HCT116 (cell line): ENCODE measurements around the gene SLC34A1. TPM values are rescaled to one million over a fixed set of nuclear protein-coding genes. Genes with fewer than 3 reads are reported as not detected.

Source experiments
- ATAC-seq: fragments of 200-7000 bp; cut with Tn5 transposase; 2 replicates; pipeline ENCODE4 v1.9.1; 2020; ENCODE audit warnings: mild to moderate bottlenecking, moderate library complexity
- BruUV-seq: library from RNA; stranded (reverse); fragments of 400-500 nt; replicated peaks from 2 replicates; lab custom pipeline; 2021; lab: Mats Ljungman, UMichigan
- CTCF ChIA-PET: fragments of 300-600 bp; sonication (Branson Sonifier 250); formaldehyde crosslinking; loops from one replicate; lab custom pipeline; 2021; ENCODE audit warnings: antibody characterized with exemption; lab: Charles Lee
- POLR2A ChIA-PET: fragments of 300-600, 350-600 bp; sonication (Branson Sonifier 250); formaldehyde crosslinking; loops from one replicate; lab custom pipeline; 2021; ENCODE audit warnings: antibody characterized with exemption; lab: Charles Lee
- RAD21 ChIA-PET, 2 experiments: fragments of 300-600 bp; sonication (Branson Sonifier 250); formaldehyde crosslinking; loops; one replicate each; lab custom pipeline; 2023; ENCODE audit warnings: low total read pairs in 2 of 2; ENCODE audit not compliant: uncharacterized antibody in 2 of 2, unreplicated experiment in 2 of 2, low non-redundant PET in 1 of 2; lab: Charles Lee
- DNase-seq: peaks from one replicate; pipeline ENCODE4 v3.0.0-alpha.2; 2010; ENCODE audit warnings: low read depth, low spot score
- H2AFZ ChIP-seq: fragments of 200-600 bp; shearing (Covaris generic), sonication (generic); 2 replicates; pipeline ENCODE4 v1.6.1; 2017; ENCODE audit warnings: low read depth, mixed run types, mixed read lengths, antibody characterized with exemption, low read length; ENCODE audit not compliant: poor library complexity, severe bottlenecking
- H3K27ac ChIP-seq: 2 replicates; pipeline ENCODE4 v1.5.1; 2012; ENCODE audit warnings: low read depth, low read length
- H3K27me3 ChIP-seq: fragments of 200-600 bp; sonication (generic); 2 replicates; pipeline ENCODE4 v1.6.1; 2016; ENCODE audit warnings: mixed run types, low read length, mixed read lengths; ENCODE audit not compliant: insufficient read depth
- H3K36me3 ChIP-seq, 2 experiments: fragments of 200-500 bp in 1 of 2; fragments of 200-600 bp in 1 of 2; sonication (Bioruptor generic) in 1 of 2; sonication (generic) in 1 of 2; 2 replicates each; pipeline versions ENCODE4 v1.5.1 to v1.6.1; 2014 to 2016; ENCODE audit warnings: low read length in 2 of 2, inconsistent platforms in 1 of 2, mixed read lengths in 1 of 2, mixed run types in 1 of 2; ENCODE audit not compliant: insufficient read depth in 2 of 2, control insufficient read depth in 1 of 2
- H3K4me1 ChIP-seq, 2 experiments: fragments of 200-600 bp in 1 of 2; sonication (generic) in 1 of 2; 2 replicates each; pipeline versions ENCODE4 v1.5.1 to v1.6.1; 2012 to 2017; ENCODE audit warnings: low read length in 2 of 2, inconsistent platforms in 1 of 2, mild to moderate bottlenecking in 1 of 2, mixed read lengths in 1 of 2, mixed run types in 1 of 2, moderate library complexity in 1 of 2; ENCODE audit not compliant: insufficient read depth in 2 of 2, control insufficient read depth in 1 of 2
- H3K4me2 ChIP-seq: fragments of 200-600 bp; sonication (generic); 2 replicates; pipeline ENCODE4 v1.6.1; 2017; ENCODE audit warnings: mixed run types, low read length, mixed read lengths
- H3K4me3 ChIP-seq, 2 experiments: fragments of 200-600 bp in 1 of 2; sonication (generic) in 1 of 2; replicated peaks in 1 of 2; 2 replicates each; pipeline ENCODE4 v1.5.1; 2011 to 2016; ENCODE audit warnings: low read length in 2 of 2, control low read depth in 1 of 2, low read depth in 1 of 2, mild to moderate bottlenecking in 1 of 2, mixed read lengths in 1 of 2, mixed run types in 1 of 2
- H3K79me2 ChIP-seq: fragments of 200-600 bp; sonication (generic); 2 replicates; pipeline ENCODE4 v1.6.1; 2017; ENCODE audit warnings: mild to moderate bottlenecking, mixed run types, low read length, moderate library complexity, mixed read lengths; ENCODE audit not compliant: insufficient read depth
- H3K9ac ChIP-seq: fragments of 200-600 bp; sonication (generic); 2 replicates; pipeline ENCODE4 v1.6.1; 2016; ENCODE audit warnings: low read length, mixed read lengths
- H3K9me2 ChIP-seq: fragments of 200-600 bp; sonication (generic), shearing (Covaris generic); 2 replicates; pipeline ENCODE4 v1.6.1; 2017; ENCODE audit warnings: mixed run types, mild to moderate bottlenecking, moderate library complexity; ENCODE audit not compliant: insufficient read depth
- H3K9me3 ChIP-seq, 2 experiments: fragments of 200-500 bp in 1 of 2; fragments of 200-600 bp in 1 of 2; sonication (Bioruptor generic) in 1 of 2; sonication (generic) in 1 of 2; 2 replicates each; pipeline ENCODE4 v1.6.1; 2014 to 2017; ENCODE audit warnings: low read length in 2 of 2, mixed read lengths in 2 of 2, inconsistent platforms in 1 of 2, low read depth in 1 of 2, mild to moderate bottlenecking in 1 of 2, mixed run types in 1 of 2, moderate library complexity in 1 of 2; ENCODE audit not compliant: control insufficient read depth in 1 of 2, insufficient read depth in 1 of 2
- H4K20me1 ChIP-seq: fragments of 200-600 bp; sonication (generic), shearing (Covaris generic); 2 replicates; pipeline ENCODE4 v1.6.1; 2017; ENCODE audit warnings: mixed run types, mild to moderate bottlenecking, moderate library complexity; ENCODE audit not compliant: insufficient read depth
- ATF3 ChIP-seq: IDR thresholded peaks from 2 replicates; pipeline ENCODE4 v1.6.1; 2012
- EGR1 ChIP-seq: IDR thresholded peaks from 2 replicates; pipeline ENCODE4 v1.6.1; 2012; ENCODE audit warnings: low read depth
- ELF1 ChIP-seq: IDR thresholded peaks from 2 replicates; pipeline ENCODE4 v1.6.1; 2012; ENCODE audit warnings: low read depth, borderline replicate concordance
- EZH2 ChIP-seq: fragments of 200-600 bp; sonication (generic); IDR thresholded peaks from 2 replicates; pipeline ENCODE4 v1.6.1; 2017; ENCODE audit warnings: antibody characterized with exemption, mixed run types
- EZH2phosphoT487 ChIP-seq: fragments of 200-600 bp; IDR thresholded peaks from 2 replicates; pipeline ENCODE4 v1.6.1; 2018; ENCODE audit warnings: antibody characterized with exemption, borderline replicate concordance
- FOSL1 ChIP-seq: IDR thresholded peaks from 2 replicates; pipeline ENCODE4 v1.6.1; 2012; ENCODE audit warnings: low read depth
- JUND ChIP-seq: IDR thresholded peaks from 2 replicates; pipeline ENCODE4 v1.6.1; 2012
- POLR2A ChIP-seq: IDR thresholded peaks from 2 replicates; pipeline ENCODE4 v1.7.0; 2011; ENCODE audit warnings: borderline replicate concordance; ENCODE audit not compliant: insufficient read depth, insufficient read length; ENCODE audit errors: extremely low read depth
- POLR2AphosphoS5 ChIP-seq: IDR thresholded peaks from 2 replicates; pipeline ENCODE4 v1.6.1; 2011; ENCODE audit warnings: mild to moderate bottlenecking, low read depth, low read length, moderate library complexity
- SRF ChIP-seq: IDR thresholded peaks from 2 replicates; pipeline ENCODE4 v1.6.1; 2012; ENCODE audit warnings: low read depth
- YY1 ChIP-seq: IDR thresholded peaks from 2 replicates; pipeline ENCODE4 v1.6.1; 2011; ENCODE audit warnings: low read length, low read depth, moderate library complexity, mild to moderate bottlenecking; ENCODE audit not compliant: insufficient replicate concordance; ENCODE audit errors: extremely low read depth
- intact Hi-C: fragments of 100-400 bp; cut with micrococcal nuclease; formaldehyde crosslinking; loops from 2 replicates; pipeline ENCODE4 v1.10.0; 2022
- total RNA-seq: library from RNA; stranded (reverse); gene quantifications from one replicate; pipeline ENCODE4 v1.2.1, GENCODE V29; 2021; ENCODE audit not compliant: unreplicated experiment
- TF ChIP-seq, protein P1 (sequence below), 3 experiments: fragments of 200-600 bp in 1 of 3; sonication (generic) in 1 of 3; IDR thresholded peaks in 2 of 3; conservative IDR thresholded peaks in 1 of 3; 2 replicates each; pipeline ENCODE4 v1.5.1; 2012 to 2017; ENCODE audit warnings: low read depth in 2 of 3, low read length in 2 of 3, antibody characterized with exemption in 1 of 3, borderline replicate concordance in 1 of 3, control low read depth in 1 of 3, mild to moderate bottlenecking in 1 of 3, mixed read lengths in 1 of 3, mixed run types in 1 of 3, moderate library complexity in 1 of 3; ENCODE audit not compliant: insufficient read depth in 1 of 3

Gene SLC34A1
- total RNA-seq, 1 experiment from 2014 or later: not detected

DNA sequence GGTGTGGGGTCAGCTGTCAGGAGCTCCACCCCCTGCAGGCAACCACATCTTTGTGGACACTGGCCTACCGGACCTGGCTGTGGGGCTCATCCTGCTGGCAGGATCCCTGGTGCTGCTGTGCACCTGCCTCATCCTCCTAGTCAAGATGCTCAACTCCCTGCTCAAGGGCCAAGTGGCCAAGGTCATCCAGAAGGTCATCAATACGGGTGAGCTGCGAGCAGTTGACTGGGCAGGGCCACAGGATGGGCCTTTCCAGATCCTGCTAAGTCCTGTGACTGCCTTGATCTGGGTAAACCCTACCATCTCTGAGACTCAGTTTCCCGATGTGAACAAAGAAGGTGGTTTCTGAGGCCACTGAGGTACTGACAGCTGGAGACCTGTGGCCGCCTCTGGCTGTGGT, 9.8 kb downstream of the SLC34A1 start:
- Histone ChIP-seq H3K9me2 (no peaks in the 10 kb centered on the region), H3K79me2 (no peaks in the 10 kb centered on the region), H3K27me3 (no peaks in the 10 kb centered on the region), H3K9me3 (no peaks in the 10 kb centered on the region), H2AFZ (no peak overlapping the region), H3K4me1 (peaks cover 14 to 32% of the 10 kb centered on the region in 2 experiments), H3K4me2 (no peak overlapping the region), H3K27ac (no peak overlapping the region), H3K4me3 (no peak overlapping the region), H3K9ac (no peak overlapping the region), H4K20me1 (no peaks in the 10 kb centered on the region)
- ChIA-PET RAD21 (no interaction called here), CTCF (no interaction called here)
- no TSS peak for BruUV-seq
- no peak for ATAC-seq
- intact Hi-C loops: no loop called here
- no peak for TF ChIP-seq POLR2AphosphoS5
- TF ChIP-seq ATF3: no peak
- no peak for TF ChIP-seq YY1
- no peak for TF ChIP-seq EZH2phosphoT487
- TF ChIP-seq, protein P1, sequence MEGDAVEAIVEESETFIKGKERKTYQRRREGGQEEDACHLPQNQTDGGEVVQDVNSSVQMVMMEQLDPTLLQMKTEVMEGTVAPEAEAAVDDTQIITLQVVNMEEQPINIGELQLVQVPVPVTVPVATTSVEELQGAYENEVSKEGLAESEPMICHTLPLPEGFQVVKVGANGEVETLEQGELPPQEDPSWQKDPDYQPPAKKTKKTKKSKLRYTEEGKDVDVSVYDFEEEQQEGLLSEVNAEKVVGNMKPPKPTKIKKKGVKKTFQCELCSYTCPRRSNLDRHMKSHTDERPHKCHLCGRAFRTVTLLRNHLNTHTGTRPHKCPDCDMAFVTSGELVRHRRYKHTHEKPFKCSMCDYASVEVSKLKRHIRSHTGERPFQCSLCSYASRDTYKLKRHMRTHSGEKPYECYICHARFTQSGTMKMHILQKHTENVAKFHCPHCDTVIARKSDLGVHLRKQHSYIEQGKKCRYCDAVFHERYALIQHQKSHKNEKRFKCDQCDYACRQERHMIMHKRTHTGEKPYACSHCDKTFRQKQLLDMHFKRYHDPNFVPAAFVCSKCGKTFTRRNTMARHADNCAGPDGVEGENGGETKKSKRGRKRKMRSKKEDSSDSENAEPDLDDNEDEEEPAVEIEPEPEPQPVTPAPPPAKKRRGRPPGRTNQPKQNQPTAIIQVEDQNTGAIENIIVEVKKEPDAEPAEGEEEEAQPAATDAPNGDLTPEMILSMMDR (IDR thresholded peaks at IDR 0.05 in 2 of 3, conservative IDR thresholded peaks at IDR 0.05 in 1 of 3; ENCODE audit: borderline replicate concordance in 1 of 3, insufficient read depth in 1 of 3, low read depth in 2 of 3, low read length in 2 of 3): no peak
- TF ChIP-seq EZH2: no peak
- no peak for TF ChIP-seq ELF1
- no peak for TF ChIP-seq SRF
- TF ChIP-seq JUND: no peak
- no peak for TF ChIP-seq FOSL1
- no peak for TF ChIP-seq EGR1
- TF ChIP-seq POLR2A: no peak
- TF ChIP-seq, all 23 proteins: peak for 0
- POLR2A ChIA-PET: no interaction called here
- H3K36me3 ChIP-seq: no peaks in the 10 kb centered on the region
- no peak for DNase-seq
